Memory B cell (primary cell): ENCODE results near the gene TMEM135.
"Not testable (repeated sequence)": the region's sequence is repeated elsewhere in the genome, so short reads cannot be mapped to it uniquely, and the experiment has no call there.

ENCODE experiments used
- ATAC-seq: fragments of 150-1000 bp; cut with Tn5 transposase; 2 replicates; pipeline ENCODE4 v1.10.0; 2021; ENCODE audit warnings: low read depth, mild to moderate bottlenecking, moderate library complexity
- DNase-seq, 2 donors: peaks; one replicate each; pipeline ENCODE4 v3.0.0; 2022; ENCODE audit warnings: low spot score in 2 of 2
- H3K27ac Mint-ChIP-seq: one replicate; pipeline ENCODE4 v1.8.0; 2022; ENCODE audit warnings: mild to moderate bottlenecking, moderate library complexity, mixed read lengths
- H3K27me3 Mint-ChIP-seq: one replicate; pipeline ENCODE4 v1.8.0; 2022; ENCODE audit warnings: mixed read lengths
- H3K36me3 Mint-ChIP-seq: one replicate; pipeline ENCODE4 v1.8.0; 2022; ENCODE audit warnings: mild to moderate bottlenecking, mixed read lengths
- H3K4me1 Mint-ChIP-seq: one replicate; pipeline ENCODE4 v1.8.0; 2022; ENCODE audit warnings: mixed read lengths
- H3K4me3 Mint-ChIP-seq: one replicate; pipeline ENCODE4 v1.8.0; 2022; ENCODE audit warnings: mild to moderate bottlenecking, moderate library complexity, mixed read lengths
- H3K9me3 Mint-ChIP-seq: one replicate; pipeline ENCODE4 v1.8.0; 2022; ENCODE audit warnings: mixed read lengths

TMEM135 gene

GRCh38 chr11:87149782-87150181 is 112.0 kb downstream of the TMEM135 start:
- not testable (repeated sequence) for H3K27me3 Mint-ChIP-seq, H3K27ac Mint-ChIP-seq, DNase-seq, ATAC-seq, H3K9me3 Mint-ChIP-seq, H3K4me3 Mint-ChIP-seq
- Mint-ChIP-seq H3K4me1 (peaks cover 16% of the 10 kb centered on the region), H3K36me3 (peaks cover 17% of the 10 kb centered on the region)

- DNase-seq (no peak), ATAC-seq (no peak)
- H3K9me3 Mint-ChIP-seq, result peaks cover 6% of the 10 kb centered on the region
- H3K4me3 Mint-ChIP-seq, result no peak overlapping the region
- peaks cover 17% of the 10 kb centered on the region for H3K36me3 Mint-ChIP-seq
- no peak overlapping the region for H3K27ac Mint-ChIP-seq
- peaks cover 15% of the 10 kb centered on the region for H3K4me1 Mint-ChIP-seq
- H3K27me3 Mint-ChIP-seq, result no peaks in the 10 kb centered on the region
Measured at GRCh38 chr11:87150936-87151335, 113.2 kb downstream of the TMEM135 start.

- Mint-ChIP-seq H3K27ac (no peak overlapping the region), H3K4me1 (peaks cover 18% of the 10 kb centered on the region)
Measured at GRCh38 chr11:87154246-87154645, 116.5 kb downstream of the TMEM135 start.

GRCh38 chr11:87156970-87157369 is 119.2 kb downstream of the TMEM135 start:
- no peak for ATAC-seq
- Mint-ChIP-seq H3K27me3 (no peaks in the 10 kb centered on the region), H3K4me3 (no peak overlapping the region), H3K27ac (no peak overlapping the region), H3K4me1 (peaks cover 18% of the 10 kb centered on the region), H3K9me3 (peaks cover 2% of the 10 kb centered on the region), H3K36me3 (peaks cover 7% of the 10 kb centered on the region)
- DNase-seq, result no peak

More at GRCh38 chr11:87154246-87154645, 116.5 kb downstream of the TMEM135 start:
- Mint-ChIP-seq H3K9me3 (peaks cover 6% of the 10 kb centered on the region), H3K27me3 (no peaks in the 10 kb centered on the region), H3K4me3 (no peak overlapping the region), H3K36me3 (peaks cover 16% of the 10 kb centered on the region)
- ATAC-seq, result no peak
- no peak for DNase-seq

GRCh38 chr11:87169076-87169475 is 131.3 kb downstream of the TMEM135 start:
- H3K36me3 Mint-ChIP-seq, result peaks cover 36% of the 10 kb centered on the region
- peaks cover 11% of the 10 kb centered on the region for H3K4me1 Mint-ChIP-seq
- not testable (repeated sequence) for H3K4me3 Mint-ChIP-seq, ATAC-seq, DNase-seq, H3K27me3 Mint-ChIP-seq, H3K27ac Mint-ChIP-seq
- peaks cover 15% of the 10 kb centered on the region for H3K9me3 Mint-ChIP-seq

- peaks cover 14% of the 10 kb centered on the region for H3K4me1 Mint-ChIP-seq
- DNase-seq, result no peak
- H3K27ac Mint-ChIP-seq, result no peak overlapping the region
- H3K9me3 Mint-ChIP-seq, result peaks cover 13% of the 10 kb centered on the region
- no peak for ATAC-seq
- no peaks in the 10 kb centered on the region for H3K27me3 Mint-ChIP-seq
- peaks cover 34% of the 10 kb centered on the region for H3K36me3 Mint-ChIP-seq
- H3K4me3 Mint-ChIP-seq, result no peak overlapping the region
Measured at GRCh38 chr11:87173185-87174039, 135.7 kb downstream of the TMEM135 start.

GRCh38 chr11:87174870-87175269 is 137.1 kb downstream of the TMEM135 start:
- DNase-seq (no peak), ATAC-seq (no peak)
- Mint-ChIP-seq H3K27me3 (no peaks in the 10 kb centered on the region), H3K4me1 (peaks cover 9% of the 10 kb centered on the region), H3K27ac (no peak overlapping the region), H3K4me3 (no peak overlapping the region), H3K36me3 (peaks cover 29% of the 10 kb centered on the region), H3K9me3 (peaks cover 7% of the 10 kb centered on the region)

GRCh38 chr11:87176044-87176443 is 138.3 kb downstream of the TMEM135 start:
- Mint-ChIP-seq H3K36me3 (peaks cover 30% of the 10 kb centered on the region), H3K9me3 (peaks cover 6% of the 10 kb centered on the region), H3K4me1 (peaks cover 6% of the 10 kb centered on the region), H3K27ac (no peak overlapping the region), H3K27me3 (no peaks in the 10 kb centered on the region), H3K4me3 (no peak overlapping the region)
- ATAC-seq, result no peak
- no peak for DNase-seq

- peaks cover 25% of the 10 kb centered on the region for H3K36me3 Mint-ChIP-seq
- no peak overlapping the region for H3K4me3 Mint-ChIP-seq
- ATAC-seq (no peak), DNase-seq (no peak)
- no peak overlapping the region for H3K27ac Mint-ChIP-seq
- H3K27me3 Mint-ChIP-seq, result no peaks in the 10 kb centered on the region
- peaks cover 6% of the 10 kb centered on the region for H3K9me3 Mint-ChIP-seq
- no peaks in the 10 kb centered on the region for H3K4me1 Mint-ChIP-seq
Measured at GRCh38 chr11:87179621-87180020, 141.9 kb downstream of the TMEM135 start.

- Mint-ChIP-seq H3K36me3 (peaks cover 25% of the 10 kb centered on the region), H3K9me3 (peaks cover 6% of the 10 kb centered on the region), H3K4me1 (no peaks in the 10 kb centered on the region), H3K27ac (no peak overlapping the region), H3K4me3 (no peak overlapping the region), H3K27me3 (no peaks in the 10 kb centered on the region)
- DNase-seq (no peak), ATAC-seq (no peak)
Measured at GRCh38 chr11:87180742-87181141, 143.0 kb downstream of the TMEM135 start.

- no peaks in the 10 kb centered on the region for H3K4me1 Mint-ChIP-seq
- DNase-seq (no peak), ATAC-seq (no peak)
- H3K27ac Mint-ChIP-seq, result no peak overlapping the region
- no peak overlapping the region for H3K4me3 Mint-ChIP-seq
- H3K9me3 Mint-ChIP-seq, result peaks cover 6% of the 10 kb centered on the region
- H3K27me3 Mint-ChIP-seq, result no peaks in the 10 kb centered on the region
- peaks cover 25% of the 10 kb centered on the region for H3K36me3 Mint-ChIP-seq
Measured at GRCh38 chr11:87181143-87181542, 143.4 kb downstream of the TMEM135 start.

GRCh38 chr11:87185228-87185627 is 147.5 kb downstream of the TMEM135 start:
- H3K4me3 Mint-ChIP-seq, result no peak overlapping the region
- DNase-seq (no peak), ATAC-seq (no peak)
- H3K9me3 Mint-ChIP-seq, result no peaks in the 10 kb centered on the region
- no peaks in the 10 kb centered on the region for H3K27me3 Mint-ChIP-seq
- H3K27ac Mint-ChIP-seq, result no peak overlapping the region
- H3K4me1 Mint-ChIP-seq, result peaks cover 3% of the 10 kb centered on the region
- H3K36me3 Mint-ChIP-seq, result peaks cover 6% of the 10 kb centered on the region

- no peak for ATAC-seq
- DNase-seq, result no peak
- Mint-ChIP-seq H3K27me3 (no peaks in the 10 kb centered on the region), H3K36me3 (peaks cover 3% of the 10 kb centered on the region), H3K4me3 (no peak overlapping the region), H3K27ac (no peak overlapping the region), H3K4me1 (peaks cover 3% of the 10 kb centered on the region), H3K9me3 (no peaks in the 10 kb centered on the region)
Measured at GRCh38 chr11:87187076-87187475, 149.3 kb downstream of the TMEM135 start.

GRCh38 chr11:87187930-87188329 is 150.2 kb downstream of the TMEM135 start:
- Mint-ChIP-seq H3K9me3 (no peaks in the 10 kb centered on the region), H3K4me3 (no peak overlapping the region), H3K27me3 (no peaks in the 10 kb centered on the region), H3K36me3 (peaks cover 3% of the 10 kb centered on the region), H3K4me1 (peaks cover 3% of the 10 kb centered on the region), H3K27ac (no peak overlapping the region)
- ATAC-seq (no peak), DNase-seq (no peak)

GRCh38 chr11:87188396-87188795 is 150.7 kb downstream of the TMEM135 start:
- not testable (repeated sequence) for ATAC-seq, H3K9me3 Mint-ChIP-seq, DNase-seq, H3K27me3 Mint-ChIP-seq, H3K36me3 Mint-ChIP-seq, H3K4me1 Mint-ChIP-seq, H3K27ac Mint-ChIP-seq, H3K4me3 Mint-ChIP-seq
